Measurements from ENCODE around the gene VAV2. TPM values are rescaled to one million over a fixed set of nuclear protein-coding genes. Genes with fewer than 3 reads are reported as not detected.

VAV2 gene
- total RNA-seq, 1 donor from 2014 or later: 47.0 TPM

GRCh38 chr9:133930046-133930681 is 62.0 kb downstream of the VAV2 start:
- Mint-ChIP-seq H3K9me3 (peaks cover 5% of the 10 kb centered on the region), H3K27me3 (ENCODE audit: low read depth) (no peaks in the 10 kb centered on the region), H3K36me3 (ENCODE audit: low read depth) (peaks cover 19% of the 10 kb centered on the region), H3K4me1 (peaks cover 43% of the 10 kb centered on the region), H3K4me3 (no peak overlapping the region), H3K27ac (ENCODE audit: unreplicated experiment) (peak overlapping the region; percentile 54)
- TF ChIP-seq, protein P1, sequence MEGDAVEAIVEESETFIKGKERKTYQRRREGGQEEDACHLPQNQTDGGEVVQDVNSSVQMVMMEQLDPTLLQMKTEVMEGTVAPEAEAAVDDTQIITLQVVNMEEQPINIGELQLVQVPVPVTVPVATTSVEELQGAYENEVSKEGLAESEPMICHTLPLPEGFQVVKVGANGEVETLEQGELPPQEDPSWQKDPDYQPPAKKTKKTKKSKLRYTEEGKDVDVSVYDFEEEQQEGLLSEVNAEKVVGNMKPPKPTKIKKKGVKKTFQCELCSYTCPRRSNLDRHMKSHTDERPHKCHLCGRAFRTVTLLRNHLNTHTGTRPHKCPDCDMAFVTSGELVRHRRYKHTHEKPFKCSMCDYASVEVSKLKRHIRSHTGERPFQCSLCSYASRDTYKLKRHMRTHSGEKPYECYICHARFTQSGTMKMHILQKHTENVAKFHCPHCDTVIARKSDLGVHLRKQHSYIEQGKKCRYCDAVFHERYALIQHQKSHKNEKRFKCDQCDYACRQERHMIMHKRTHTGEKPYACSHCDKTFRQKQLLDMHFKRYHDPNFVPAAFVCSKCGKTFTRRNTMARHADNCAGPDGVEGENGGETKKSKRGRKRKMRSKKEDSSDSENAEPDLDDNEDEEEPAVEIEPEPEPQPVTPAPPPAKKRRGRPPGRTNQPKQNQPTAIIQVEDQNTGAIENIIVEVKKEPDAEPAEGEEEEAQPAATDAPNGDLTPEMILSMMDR (conservative IDR thresholded peaks at IDR 0.05): no peak
- DNase-seq (ENCODE audit: low read depth, low spot score): no peak

GRCh38 chr9:133929599-133929998 is 62.5 kb downstream of the VAV2 start:
- no peaks in the 10 kb centered on the region for H3K27me3 Mint-ChIP-seq (ENCODE audit: low read depth)
- no peak for DNase-seq (ENCODE audit: low read depth, low spot score)
- H3K9me3 Mint-ChIP-seq: peaks cover 5% of the 10 kb centered on the region
- H3K4me3 Mint-ChIP-seq: no peak overlapping the region
- H3K36me3 Mint-ChIP-seq (ENCODE audit: low read depth): peaks cover 19% of the 10 kb centered on the region
- TF ChIP-seq, protein P1 (conservative IDR thresholded peaks at IDR 0.05): no peak
- H3K4me1 Mint-ChIP-seq: peaks cover 37% of the 10 kb centered on the region
- H3K27ac Mint-ChIP-seq (ENCODE audit: unreplicated experiment): peak overlapping the region; percentile 50

GRCh38 chr9:133928248-133928764 is 63.8 kb downstream of the VAV2 start:
- peak overlapping the region; percentile 67 for H3K27ac Mint-ChIP-seq (ENCODE audit: unreplicated experiment)
- peak overlapping the region; percentile 21 for H3K4me3 Mint-ChIP-seq
- peaks cover 25% of the 10 kb centered on the region for H3K4me1 Mint-ChIP-seq
- peaks cover 2% of the 10 kb centered on the region for H3K9me3 Mint-ChIP-seq
- TF ChIP-seq, protein P1 (conservative IDR thresholded peaks at IDR 0.05): no peak
- no peak for DNase-seq (ENCODE audit: low read depth, low spot score)
- no peaks in the 10 kb centered on the region for H3K27me3 Mint-ChIP-seq (ENCODE audit: low read depth)
- peaks cover 11% of the 10 kb centered on the region for H3K36me3 Mint-ChIP-seq (ENCODE audit: low read depth)

GRCh38 chr9:133927041-133927440 is 65.1 kb downstream of the VAV2 start:
- Mint-ChIP-seq H3K36me3 (ENCODE audit: low read depth) (peaks cover 14% of the 10 kb centered on the region), H3K9me3 (no peaks in the 10 kb centered on the region), H3K4me3 (no peak overlapping the region), H3K27me3 (ENCODE audit: low read depth) (no peaks in the 10 kb centered on the region), H3K27ac (ENCODE audit: unreplicated experiment) (no peak overlapping the region), H3K4me1 (peaks cover 23% of the 10 kb centered on the region)
- TF ChIP-seq, protein P1 (conservative IDR thresholded peaks at IDR 0.05): no peak
- DNase-seq (ENCODE audit: low read depth, low spot score): no peak

DNA sequence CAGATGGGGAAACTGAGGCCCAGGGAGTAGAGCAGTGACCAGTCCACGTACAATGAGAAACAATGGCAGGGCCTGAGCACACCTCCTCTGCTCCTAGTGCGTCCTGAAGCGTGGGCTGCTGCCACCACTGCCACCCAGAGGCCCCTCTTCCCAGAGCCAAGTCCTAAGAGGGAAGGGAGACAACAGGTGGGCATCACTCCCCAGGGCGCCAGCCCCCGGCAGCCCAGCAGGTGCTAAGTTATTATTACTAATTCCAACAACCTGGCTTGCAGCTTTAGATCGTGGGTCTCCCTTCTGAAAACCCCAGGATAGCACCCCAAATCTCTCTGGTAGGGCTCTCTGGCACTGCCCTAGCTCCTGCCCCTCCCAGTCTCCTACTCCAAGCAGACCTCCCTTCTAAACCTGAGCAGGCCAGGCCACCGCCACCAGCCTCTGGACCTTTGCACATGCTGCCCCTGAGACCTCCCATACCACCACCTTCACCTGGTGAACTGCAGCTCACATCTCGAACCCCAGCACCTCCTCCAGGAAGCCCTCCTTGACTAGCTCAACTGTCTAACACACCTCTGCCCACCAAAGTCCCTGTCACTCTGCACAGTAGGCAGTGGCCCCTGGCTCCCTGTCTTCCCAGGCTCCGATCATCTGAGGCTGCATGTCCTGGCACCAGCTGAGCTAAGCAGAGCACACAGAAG is 65.8 kb downstream of the VAV2 start:
- Mint-ChIP-seq H3K27me3 (ENCODE audit: low read depth) (no peaks in the 10 kb centered on the region), H3K4me3 (no peak overlapping the region), H3K36me3 (ENCODE audit: low read depth) (peaks cover 11% of the 10 kb centered on the region), H3K4me1 (peaks cover 16% of the 10 kb centered on the region), H3K9me3 (no peaks in the 10 kb centered on the region), H3K27ac (ENCODE audit: unreplicated experiment) (no peak overlapping the region)
- DNase-seq (ENCODE audit: low read depth, low spot score): no peak
- TF ChIP-seq, protein P1 (conservative IDR thresholded peaks at IDR 0.05): no peak
